VCaP (cell line): Measurements from ENCODE around the gene ZSWIM8.

Source experiments
- H3K27ac ChIP-seq: fragments of 450-650 bp; 2 replicates; pipeline ENCODE4 v1.5.1; 2017
- CTCF ChIP-seq: fragments of 450-650 bp; conservative IDR thresholded peaks from 2 replicates; pipeline ENCODE4 v1.5.1; 2017; ENCODE audit warnings: mild to moderate bottlenecking, moderate library complexity

Gene ZSWIM8

GRCh38 chr10:73807471-73807870, 22.1 kb downstream of the ZSWIM8 start:
- TF ChIP-seq CTCF: no peak
- H3K27ac ChIP-seq: no peak overlapping the region

- H3K27ac ChIP-seq: no peak overlapping the region
- no peak for TF ChIP-seq CTCF
Measured at GRCh38 chr10:73808021-73808815, 22.8 kb downstream of the ZSWIM8 start.

GRCh38 chr10:73809061-73809818, 23.8 kb downstream of the ZSWIM8 start:
- no peak overlapping the region for H3K27ac ChIP-seq
- TF ChIP-seq CTCF: no peak

- no peak for TF ChIP-seq CTCF
- peak overlapping the region; percentile 84 for H3K27ac ChIP-seq
Measured at GRCh38 chr10:73810358-73810734, 24.9 kb downstream of the ZSWIM8 start.

DNA sequence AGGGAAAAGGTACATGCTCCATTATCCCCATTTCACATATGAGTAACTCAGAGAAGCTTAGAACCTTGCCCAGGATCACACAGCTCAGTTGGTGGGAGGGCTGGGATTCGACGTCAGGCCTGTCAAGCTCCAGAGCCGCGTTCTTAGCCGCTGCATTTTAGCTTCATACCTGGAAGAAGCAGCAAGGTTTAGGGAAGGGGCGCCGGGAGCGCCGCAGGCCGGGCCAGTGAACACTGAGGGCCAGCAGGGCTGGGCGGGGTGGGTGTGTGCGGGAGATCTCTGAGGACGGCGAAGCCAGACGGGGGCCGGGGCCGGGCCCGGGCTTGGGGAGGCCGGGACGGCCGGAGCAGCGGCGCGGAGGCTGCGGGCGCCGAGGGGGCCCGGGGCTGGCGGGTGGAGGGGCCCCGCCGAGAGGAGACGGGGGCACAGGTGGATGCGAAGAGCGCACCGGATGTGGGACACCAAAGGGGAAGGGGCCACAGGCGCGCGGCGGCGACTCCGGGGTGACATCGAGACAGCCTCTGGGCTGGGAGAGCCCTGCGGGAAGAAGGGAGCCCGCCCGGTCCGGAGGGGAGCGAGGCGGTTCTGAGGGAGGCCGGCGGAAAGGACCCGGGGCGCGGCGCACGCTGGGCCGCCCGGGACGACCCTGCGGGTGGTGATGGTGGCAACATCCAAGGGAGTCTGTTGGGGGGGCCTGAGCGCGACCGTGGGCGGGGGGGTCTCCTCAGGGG, 25.5 kb downstream of the ZSWIM8 start:
- TF ChIP-seq CTCF: no peak
- H3K27ac ChIP-seq: peak overlapping the region; percentile 84

GRCh38 chr10:73812657-73813056, 27.3 kb downstream of the ZSWIM8 start:
- no peak for TF ChIP-seq CTCF
- peak overlapping the region; percentile 84; the same call in 1 of the 2 replicates for H3K27ac ChIP-seq

GRCh38 chr10:73813333-73813732, 27.9 kb downstream of the ZSWIM8 start:
- TF ChIP-seq CTCF: no peak
- H3K27ac ChIP-seq: no peak overlapping the region
